ENCODE measurements around the gene TBX6.

Gene TBX6

GRCh38 chr16:30086291-30087140, 5.2 kb downstream of the TBX6 start:
- DNase-seq (ENCODE audit: low read depth), result no peak

DNA sequence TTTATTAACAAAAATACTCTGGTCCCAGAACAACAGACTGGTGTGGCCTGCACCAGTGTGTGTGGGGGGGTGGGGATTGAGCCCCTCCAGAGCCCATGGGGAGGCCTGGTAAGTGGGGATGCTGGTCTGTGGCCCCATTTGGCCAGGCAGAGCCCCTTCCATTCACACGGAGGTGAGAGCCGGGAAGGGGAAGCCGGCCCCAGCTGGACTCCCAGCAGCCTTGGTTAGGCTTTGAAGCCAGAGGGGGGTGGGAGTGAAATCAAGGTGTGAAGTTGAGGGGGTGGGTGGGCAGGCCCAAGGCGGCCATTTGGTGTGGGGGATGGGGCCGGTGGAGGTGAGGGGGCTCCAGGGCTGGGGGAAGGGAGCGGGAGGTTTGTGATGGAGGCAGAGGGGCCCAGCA, 5.9 kb downstream of the TBX6 start:
- DNase-seq (ENCODE audit: low read depth), result no peak

GRCh38 chr16:30085247-30085646, 6.5 kb downstream of the TBX6 start:
- DNase-seq (ENCODE audit: low read depth), result no peak

GRCh38 chr16:30084816-30085159, 6.9 kb downstream of the TBX6 start:
- DNase-seq (ENCODE audit: low read depth), result no peak

DNA sequence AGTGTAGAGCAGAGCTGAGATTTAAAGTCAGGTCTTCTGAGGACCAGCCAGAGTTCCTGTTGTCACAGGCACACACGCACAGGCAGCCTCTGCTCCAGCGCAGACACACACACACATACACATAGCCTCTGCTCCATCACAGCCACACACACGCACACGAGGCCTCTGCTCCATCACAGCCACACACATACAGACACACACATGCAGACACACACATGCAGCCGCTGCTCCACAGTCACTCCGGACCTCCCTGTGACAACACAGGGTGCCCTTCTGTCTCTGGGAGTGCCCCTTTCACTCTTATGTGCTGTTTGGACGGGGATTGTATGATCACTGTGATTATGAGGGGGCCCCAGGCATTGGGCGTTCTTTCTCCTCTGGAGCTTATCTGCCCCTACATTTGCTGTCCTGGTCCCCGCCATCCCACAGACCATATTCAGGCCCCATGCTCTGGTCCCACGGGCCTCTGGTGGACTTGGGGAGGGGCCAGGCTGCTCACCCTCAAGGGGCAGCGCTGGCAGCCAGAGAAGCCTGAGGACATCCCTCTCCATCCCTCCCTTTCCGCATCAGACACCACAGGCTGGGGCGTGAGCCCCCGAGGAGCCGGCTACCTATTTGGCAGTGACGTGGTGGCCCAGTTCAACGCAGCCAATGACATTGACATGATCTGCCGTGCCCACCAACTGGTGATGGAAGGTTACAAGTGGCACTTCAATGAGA, 7.5 kb downstream of the TBX6 start:
- no peak for DNase-seq (ENCODE audit: low read depth)

GRCh38 chr16:30083216-30084055, 8.3 kb downstream of the TBX6 start:
- DNase-seq (ENCODE audit: low read depth), result no peak

DNA sequence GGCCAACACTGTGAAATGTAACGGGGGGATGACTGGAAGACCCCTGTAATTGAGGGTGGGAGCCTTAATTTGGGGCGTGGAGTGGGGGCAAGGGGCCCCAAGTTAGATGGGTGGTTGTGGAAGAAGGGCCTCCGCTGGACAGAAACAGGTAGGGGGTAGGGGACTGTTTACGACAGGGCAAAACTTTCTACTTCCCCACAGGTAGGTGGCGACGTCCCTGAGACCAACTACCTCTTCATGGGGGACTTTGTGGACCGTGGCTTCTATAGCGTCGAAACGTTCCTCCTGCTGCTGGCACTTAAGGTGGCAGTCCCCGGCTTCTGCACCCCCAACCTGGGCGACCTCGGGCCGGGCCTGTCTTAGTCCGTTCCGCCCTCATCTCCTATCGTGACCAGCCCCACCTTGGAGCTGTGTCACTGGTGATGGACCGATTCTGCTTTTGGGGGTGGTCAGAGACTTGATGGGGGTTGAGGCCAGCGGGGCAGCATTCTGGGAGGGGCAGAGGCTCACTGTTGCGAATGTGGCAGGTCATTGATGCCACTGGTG, 9.1 kb downstream of the TBX6 start:
- DNase-seq (ENCODE audit: low read depth), result no peak

- no peak for DNase-seq (ENCODE audit: low read depth)
Observed at GRCh38 chr16:30079480-30079879, 12.2 kb downstream of the TBX6 start.

DNA sequence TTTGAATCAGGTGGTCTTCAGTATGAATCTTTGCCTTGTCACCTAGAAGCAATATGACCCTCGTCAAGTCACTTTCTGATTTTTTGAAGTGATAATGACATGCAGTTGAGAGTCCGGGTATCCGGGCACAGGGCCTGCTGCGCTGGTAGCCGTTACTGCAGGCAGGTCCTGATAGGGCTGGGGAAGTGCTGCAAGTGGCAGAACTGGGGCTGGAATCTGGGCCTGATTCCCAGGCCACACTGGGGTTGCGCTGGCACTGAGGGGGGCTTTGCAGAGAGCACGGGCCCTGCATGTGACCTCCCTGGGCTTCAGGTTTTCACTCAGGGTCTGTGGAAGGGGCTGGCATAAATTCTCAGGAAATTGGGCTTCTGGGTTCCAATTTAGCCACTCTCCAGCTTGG, 13.0 kb downstream of the TBX6 start:
- DNase-seq (ENCODE audit: low read depth), result no peak

DNA sequence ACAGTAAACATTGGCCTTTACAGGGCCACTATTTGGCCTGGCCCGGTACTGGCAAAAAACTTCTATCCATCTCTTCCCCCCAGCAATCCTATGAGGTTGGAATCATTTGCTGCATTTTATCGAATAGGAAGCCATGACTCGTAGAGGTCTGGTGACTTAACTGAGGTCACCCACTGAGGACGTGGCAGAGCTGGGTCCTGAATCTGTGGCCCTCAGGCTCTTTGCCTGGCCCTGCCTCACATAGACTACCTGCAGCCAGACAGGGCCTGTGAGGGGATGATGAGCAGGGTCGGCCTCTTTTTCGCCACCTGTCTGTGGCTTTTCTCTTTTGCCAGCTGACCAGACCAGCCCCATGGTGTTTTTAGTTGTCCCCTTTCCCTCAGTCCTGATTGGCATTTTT, 14.1 kb downstream of the TBX6 start:
- no peak for DNase-seq (ENCODE audit: low read depth)

DNA sequence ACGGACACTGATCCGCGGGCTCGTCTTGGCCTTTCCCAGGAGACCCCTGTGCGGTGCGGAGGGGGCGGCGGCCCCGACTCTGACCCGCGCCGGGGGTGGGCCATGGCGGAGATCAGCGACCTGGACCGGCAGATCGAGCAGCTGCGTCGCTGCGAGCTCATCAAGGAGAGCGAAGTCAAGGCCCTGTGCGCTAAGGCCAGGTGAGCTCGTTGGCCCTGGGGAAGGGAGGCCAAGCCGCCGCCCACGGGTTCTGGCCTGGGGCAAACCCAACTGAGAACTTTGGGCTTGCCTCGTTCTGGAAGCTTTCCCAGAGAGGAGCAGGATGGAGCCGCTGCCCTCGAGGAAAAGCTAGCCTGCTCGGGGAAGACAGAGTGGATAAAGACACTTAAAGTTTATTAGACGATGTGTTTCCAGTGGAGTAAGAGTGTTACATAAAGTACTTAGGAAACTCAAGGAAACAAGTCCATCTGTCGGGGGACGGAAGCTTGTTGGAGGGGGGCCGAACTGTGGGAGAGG, 15.4 kb downstream of the TBX6 start:
- DNase-seq (ENCODE audit: low read depth), result no peak

GRCh38 chr16:30075503-30076275, 16.0 kb downstream of the TBX6 start, which contains the start of gene PPP4C:
PPP4C (plus strand) TSS chr16:30075994; CDS start chr16:30076378, 384 bp downstream.
- DNase-seq (ENCODE audit: low read depth), result peak; percentile 65

GRCh38 chr16:30070490-30070889, 21.2 kb downstream of the TBX6 start:
- no peak for DNase-seq (ENCODE audit: low read depth)

GRCh38 chr16:30069611-30070462, 21.9 kb downstream of the TBX6 start:
- DNase-seq (ENCODE audit: low read depth), result no peak

- no peak for DNase-seq (ENCODE audit: low read depth)
Observed at GRCh38 chr16:30068750-30069610, 22.7 kb downstream of the TBX6 start.

- no peak for DNase-seq (ENCODE audit: low read depth)
Observed at GRCh38 chr16:30068333-30068732, 23.4 kb downstream of the TBX6 start.

DNA sequence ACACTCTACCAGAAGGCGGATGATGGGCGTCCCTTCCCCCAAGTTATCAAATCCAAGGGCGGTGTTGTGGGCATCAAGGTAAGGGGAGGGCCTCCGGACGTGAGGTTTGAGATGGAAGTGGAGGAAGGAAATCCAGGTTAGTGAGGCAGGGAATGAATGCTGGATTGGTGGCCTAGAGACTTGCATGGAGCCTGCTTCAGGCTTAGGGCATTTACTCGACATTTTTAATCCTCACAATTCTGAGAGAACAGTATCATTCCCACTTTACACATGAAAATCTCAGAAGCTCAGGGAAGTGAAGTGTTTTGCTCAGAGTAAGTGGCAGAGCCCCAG, 24.2 kb downstream of the TBX6 start:
- no peak for DNase-seq (ENCODE audit: low read depth)

DNA sequence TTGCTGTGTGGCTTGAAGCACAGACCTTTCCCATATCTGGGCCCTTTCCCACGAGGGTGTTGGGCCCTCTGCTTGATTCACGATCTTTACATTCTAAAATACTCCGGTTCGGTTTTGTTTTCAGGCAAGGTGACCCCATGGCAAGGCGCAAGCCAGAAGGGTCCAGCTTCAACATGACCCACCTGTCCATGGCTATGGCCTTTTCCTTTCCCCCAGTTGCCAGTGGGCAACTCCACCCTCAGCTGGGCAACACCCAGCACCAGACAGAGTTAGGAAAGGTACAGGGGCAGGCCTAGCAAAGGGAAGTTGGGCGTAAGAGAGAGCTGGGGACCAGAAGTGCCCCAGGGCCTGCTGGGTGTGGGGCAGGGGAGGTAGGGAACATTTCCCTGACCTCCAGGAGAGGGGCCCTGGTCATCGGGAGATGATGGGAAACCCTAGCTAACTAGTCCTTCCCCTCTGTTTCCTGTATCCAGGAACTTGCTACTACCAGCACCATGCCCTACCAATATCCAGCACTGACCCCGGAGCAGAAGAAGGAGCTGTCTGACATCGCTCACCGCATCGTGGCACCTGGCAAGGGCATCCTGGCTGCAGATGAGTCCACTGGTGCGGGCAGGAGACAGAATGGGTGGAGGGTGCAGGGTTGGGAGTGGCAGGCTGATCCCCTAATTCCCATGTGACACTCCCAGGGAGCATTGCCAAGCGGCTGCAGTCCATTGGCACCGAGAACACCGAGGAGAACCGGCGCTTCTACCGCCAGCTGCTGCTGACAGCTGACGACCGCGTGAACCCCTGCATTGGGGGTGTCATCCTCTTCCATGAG, 24.8 kb downstream of the TBX6 start:
- no peak for DNase-seq (ENCODE audit: low read depth)
